Spleen (tissue), 7 donors: ENCODE measurements around the gene DTL.

Experiments
- POLR2A ChIP-seq, 3 donors: fragments of 450-650 bp; IDR thresholded peaks; one replicate each; pipeline ENCODE4 v1.5.1; 2017; ENCODE audit warnings: antibody characterized with exemption in 3 of 3, mild to moderate bottlenecking in 1 of 3
- POLR2AphosphoS5 ChIP-seq, 3 donors: sonication (generic); formaldehyde crosslinking; IDR thresholded peaks; one replicate each; pipeline ENCODE4 v1.5.1; 2017; ENCODE audit warnings: antibody characterized with exemption in 3 of 3
- TF ChIP-seq, protein P1 (sequence below), 11 experiments: fragments of 200-600 bp in 7 of 11; fragments of 450-650 bp in 4 of 11; sonication (generic) in 4 of 11; IDR thresholded peaks in 8 of 11; conservative IDR thresholded peaks in 3 of 11; 1 replicate in 7 of 11; 2 replicates in 4 of 11; pipeline versions ENCODE4 v1.4.0 to v1.8.0; 2016 to 2021; ENCODE audit warnings: antibody characterized with exemption in 11 of 11, inconsistent platforms in 4 of 11, mild to moderate bottlenecking in 1 of 11
- donor health status: DM: no; HTN: no; CAD: no; lungs with moderate emphysema.
- donor health status: DM: no; HTN: no; CAD: no.
- donor health status: DM: no; HTN: no; CAD: no.

GRCh38 chr1:212040629-212041412 lies 5.3 kb downstream of the DTL start:
- TF ChIP-seq, protein P1, sequence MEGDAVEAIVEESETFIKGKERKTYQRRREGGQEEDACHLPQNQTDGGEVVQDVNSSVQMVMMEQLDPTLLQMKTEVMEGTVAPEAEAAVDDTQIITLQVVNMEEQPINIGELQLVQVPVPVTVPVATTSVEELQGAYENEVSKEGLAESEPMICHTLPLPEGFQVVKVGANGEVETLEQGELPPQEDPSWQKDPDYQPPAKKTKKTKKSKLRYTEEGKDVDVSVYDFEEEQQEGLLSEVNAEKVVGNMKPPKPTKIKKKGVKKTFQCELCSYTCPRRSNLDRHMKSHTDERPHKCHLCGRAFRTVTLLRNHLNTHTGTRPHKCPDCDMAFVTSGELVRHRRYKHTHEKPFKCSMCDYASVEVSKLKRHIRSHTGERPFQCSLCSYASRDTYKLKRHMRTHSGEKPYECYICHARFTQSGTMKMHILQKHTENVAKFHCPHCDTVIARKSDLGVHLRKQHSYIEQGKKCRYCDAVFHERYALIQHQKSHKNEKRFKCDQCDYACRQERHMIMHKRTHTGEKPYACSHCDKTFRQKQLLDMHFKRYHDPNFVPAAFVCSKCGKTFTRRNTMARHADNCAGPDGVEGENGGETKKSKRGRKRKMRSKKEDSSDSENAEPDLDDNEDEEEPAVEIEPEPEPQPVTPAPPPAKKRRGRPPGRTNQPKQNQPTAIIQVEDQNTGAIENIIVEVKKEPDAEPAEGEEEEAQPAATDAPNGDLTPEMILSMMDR (IDR thresholded peaks at IDR 0.05 in 8 of 11, conservative IDR thresholded peaks at IDR 0.05 in 3 of 11): no peak
- TF ChIP-seq POLR2AphosphoS5 (IDR thresholded peaks at IDR 0.05) (no peak), POLR2A (IDR thresholded peaks at IDR 0.05) (no peak)
